Mucosa of stomach (tissue), 1 donor: ENCODE data around the gene SQSTM1.

Source experiments
- H3K27me3 ChIP-seq: one replicate; pipeline ENCODE4 v1.7.0; 2013; ENCODE audit warnings: mild to moderate bottlenecking, low read length; ENCODE audit not compliant: control insufficient read depth, insufficient read depth
- H3K36me3 ChIP-seq: one replicate; pipeline ENCODE4 v1.7.0; 2013; ENCODE audit warnings: low read length; ENCODE audit not compliant: control insufficient read depth, insufficient read depth
- H3K4me1 ChIP-seq: one replicate; pipeline ENCODE4 v1.7.0; 2013; ENCODE audit warnings: mild to moderate bottlenecking, low read length; ENCODE audit not compliant: control insufficient read depth, insufficient read depth
- H3K4me3 ChIP-seq: one replicate; pipeline ENCODE4 v1.7.0; 2013; ENCODE audit warnings: low read length
- H3K9ac ChIP-seq: one replicate; pipeline ENCODE4 v1.7.0; 2013; ENCODE audit warnings: mild to moderate bottlenecking, low read length, moderate library complexity
- H3K9me3 ChIP-seq: one replicate; pipeline ENCODE4 v1.7.0; 2013; ENCODE audit warnings: mild to moderate bottlenecking, low read length, moderate library complexity; ENCODE audit not compliant: control insufficient read depth
- donor health status: Pancreatic carcinoma.

The SQSTM1 gene

DNA sequence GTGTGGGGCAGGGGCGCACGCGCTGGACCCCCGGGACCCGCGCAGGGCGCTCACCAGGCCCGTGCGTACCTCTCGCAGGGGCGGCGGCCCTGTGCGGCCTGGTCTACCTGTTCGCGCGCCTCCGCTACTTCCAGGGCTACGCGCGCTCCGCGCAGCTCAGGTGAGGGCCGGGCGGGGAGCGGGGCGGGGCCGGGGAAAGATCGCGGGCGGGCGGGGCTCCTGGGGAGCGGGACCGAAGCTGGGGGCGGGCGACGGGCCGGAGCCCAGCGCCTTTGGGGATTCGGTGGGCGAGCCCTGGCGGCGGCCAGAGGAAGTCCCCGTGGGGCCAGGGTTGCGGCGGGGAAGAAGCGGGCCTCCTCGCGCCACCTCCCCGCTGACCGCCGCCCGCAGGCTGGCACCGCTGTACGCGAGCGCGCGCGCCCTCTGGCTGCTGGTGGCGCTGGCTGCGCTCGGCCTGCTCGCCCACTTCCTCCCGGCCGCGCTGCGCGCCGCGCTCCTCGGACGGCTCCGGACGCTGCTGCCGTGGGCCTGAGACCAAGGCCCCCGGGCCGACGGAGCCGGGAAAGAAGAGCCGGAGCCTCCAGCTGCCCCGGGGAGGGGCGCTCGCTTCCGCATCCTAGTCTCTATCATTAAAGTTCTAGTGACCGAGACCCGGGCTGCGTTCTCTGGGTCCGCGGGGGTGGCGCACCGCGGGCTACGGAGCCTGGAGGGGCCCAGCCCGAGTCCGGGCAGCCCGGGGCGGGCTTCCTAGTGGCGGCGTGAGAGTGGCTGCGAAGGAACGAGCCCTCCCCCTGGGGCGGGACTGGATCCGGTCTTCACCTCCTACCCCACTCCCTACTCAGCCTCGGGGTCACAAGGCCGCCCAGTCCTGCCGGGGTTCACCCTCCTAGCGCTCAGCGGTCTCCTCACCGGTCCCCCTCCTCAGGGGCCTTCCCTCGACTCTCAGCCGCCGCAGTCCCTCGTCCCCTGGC lies 24.6 kb upstream of the SQSTM1 start:
- Histone ChIP-seq H3K36me3 (peaks cover 35% of the 10 kb centered on the region), H3K9me3 (no peaks in the 10 kb centered on the region), H3K4me3 (peak overlapping the region; percentile 36), H3K27me3 (no peaks in the 10 kb centered on the region), H3K4me1 (peaks cover 37% of the 10 kb centered on the region), H3K9ac (peak overlapping the region; percentile 68)

DNA sequence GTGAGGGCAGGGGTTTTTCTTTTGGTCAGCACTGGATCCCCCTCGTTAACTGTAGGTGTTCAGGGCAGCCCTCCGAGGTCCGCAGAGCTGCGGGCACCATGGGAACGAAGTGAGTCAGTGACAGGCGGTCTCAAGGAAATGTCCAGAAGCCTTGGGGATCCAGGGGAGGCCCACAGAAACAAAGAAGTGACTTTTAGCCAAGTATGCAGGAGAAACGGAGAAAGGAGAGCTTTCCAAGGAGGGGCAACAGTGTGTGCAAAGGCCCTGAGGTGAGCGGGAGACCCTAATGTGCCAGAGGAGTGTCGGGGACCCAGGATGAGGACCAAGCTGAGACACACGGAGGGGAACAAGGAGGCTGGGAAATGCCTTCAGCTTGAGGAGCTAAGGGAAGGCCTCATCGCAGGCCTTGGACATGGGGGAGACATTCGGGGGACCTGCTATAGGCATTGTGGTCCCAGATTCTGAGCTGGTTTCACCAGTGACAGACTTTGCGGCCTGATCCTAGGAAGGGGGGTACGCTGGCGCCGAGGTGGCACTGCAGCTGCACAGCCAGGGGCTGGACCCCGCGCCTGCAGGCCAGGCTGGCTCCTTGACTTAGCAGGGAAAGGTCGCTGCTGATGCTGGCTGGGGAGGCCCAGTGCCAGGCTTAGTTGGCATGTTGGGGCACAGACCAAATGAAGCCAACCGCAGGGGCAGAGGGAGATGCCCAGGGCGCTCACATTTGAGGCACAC lies 23.7 kb upstream of the SQSTM1 start:
- Histone ChIP-seq H3K36me3 (peaks cover 36% of the 10 kb centered on the region), H3K9ac (peak overlapping the region; percentile 68)

DNA sequence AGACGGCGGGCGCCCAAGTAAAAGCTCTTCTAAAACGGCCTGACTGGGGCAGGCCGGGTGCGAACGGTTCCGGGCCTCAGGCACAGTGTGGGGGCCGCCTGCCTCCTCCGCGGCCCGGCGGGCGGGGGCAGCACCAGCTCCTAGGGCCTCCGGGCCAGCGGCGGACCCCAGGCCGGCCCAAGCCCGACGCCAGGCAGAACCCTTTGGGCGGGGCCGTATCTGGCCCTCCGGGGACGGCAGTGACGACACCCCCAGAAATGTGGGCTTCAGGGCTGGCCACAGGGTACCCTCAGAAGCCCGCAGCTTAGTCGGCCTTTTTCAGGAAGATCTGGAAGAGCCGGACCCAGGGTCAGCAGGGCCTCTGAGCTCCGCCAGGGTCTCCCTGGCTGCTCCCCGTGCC lies 23.0 kb upstream of the SQSTM1 start:
- H3K4me1 ChIP-seq, result peaks cover 49% of the 10 kb centered on the region
- no peak overlapping the region for H3K9ac ChIP-seq
- H3K4me3 ChIP-seq, result no peak overlapping the region
- H3K9me3 ChIP-seq, result no peaks in the 10 kb centered on the region
- no peaks in the 10 kb centered on the region for H3K27me3 ChIP-seq
- H3K36me3 ChIP-seq, result peaks cover 36% of the 10 kb centered on the region

More for the DNA sequence above, 23.7 kb upstream of the SQSTM1 start:
- peaks cover 42% of the 10 kb centered on the region for H3K4me1 ChIP-seq
- no peak overlapping the region for H3K4me3 ChIP-seq
- H3K27me3 ChIP-seq, result no peaks in the 10 kb centered on the region
- H3K9me3 ChIP-seq, result no peaks in the 10 kb centered on the region

DNA sequence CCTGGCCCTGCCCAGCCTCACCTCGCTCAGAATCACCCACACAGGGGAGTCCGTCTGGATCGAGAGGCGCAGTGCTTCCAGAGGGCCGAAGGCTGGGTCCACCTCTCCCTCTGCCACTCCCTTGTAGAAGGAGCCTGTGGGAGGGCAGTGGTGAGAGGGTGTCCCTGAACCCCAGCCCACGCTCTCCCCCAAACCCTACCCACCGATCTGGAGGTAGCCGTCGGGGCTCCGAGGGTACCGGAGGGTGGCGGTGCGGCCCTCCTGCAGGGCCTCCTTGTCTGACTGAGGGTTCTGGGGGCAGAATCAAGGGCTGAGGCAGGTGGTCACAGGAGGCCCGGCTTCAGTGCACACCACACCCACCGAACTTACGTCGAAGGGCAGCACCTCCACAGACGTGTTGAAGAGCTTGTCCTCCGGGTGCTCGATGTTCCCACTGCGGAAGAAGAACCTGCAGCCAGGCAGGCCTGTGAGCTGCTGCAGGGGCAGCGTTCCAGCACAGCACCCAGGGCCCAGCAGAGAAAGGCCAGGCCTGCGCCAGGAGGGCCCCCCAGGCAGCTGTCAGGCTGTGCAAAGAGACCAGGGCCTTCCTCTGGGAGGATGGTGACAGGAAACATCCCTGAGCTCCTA lies 22.4 kb upstream of the SQSTM1 start:
- peaks cover 51% of the 10 kb centered on the region for H3K4me1 ChIP-seq
- H3K36me3 ChIP-seq, result peaks cover 36% of the 10 kb centered on the region
- H3K9ac ChIP-seq, result no peak overlapping the region

DNA sequence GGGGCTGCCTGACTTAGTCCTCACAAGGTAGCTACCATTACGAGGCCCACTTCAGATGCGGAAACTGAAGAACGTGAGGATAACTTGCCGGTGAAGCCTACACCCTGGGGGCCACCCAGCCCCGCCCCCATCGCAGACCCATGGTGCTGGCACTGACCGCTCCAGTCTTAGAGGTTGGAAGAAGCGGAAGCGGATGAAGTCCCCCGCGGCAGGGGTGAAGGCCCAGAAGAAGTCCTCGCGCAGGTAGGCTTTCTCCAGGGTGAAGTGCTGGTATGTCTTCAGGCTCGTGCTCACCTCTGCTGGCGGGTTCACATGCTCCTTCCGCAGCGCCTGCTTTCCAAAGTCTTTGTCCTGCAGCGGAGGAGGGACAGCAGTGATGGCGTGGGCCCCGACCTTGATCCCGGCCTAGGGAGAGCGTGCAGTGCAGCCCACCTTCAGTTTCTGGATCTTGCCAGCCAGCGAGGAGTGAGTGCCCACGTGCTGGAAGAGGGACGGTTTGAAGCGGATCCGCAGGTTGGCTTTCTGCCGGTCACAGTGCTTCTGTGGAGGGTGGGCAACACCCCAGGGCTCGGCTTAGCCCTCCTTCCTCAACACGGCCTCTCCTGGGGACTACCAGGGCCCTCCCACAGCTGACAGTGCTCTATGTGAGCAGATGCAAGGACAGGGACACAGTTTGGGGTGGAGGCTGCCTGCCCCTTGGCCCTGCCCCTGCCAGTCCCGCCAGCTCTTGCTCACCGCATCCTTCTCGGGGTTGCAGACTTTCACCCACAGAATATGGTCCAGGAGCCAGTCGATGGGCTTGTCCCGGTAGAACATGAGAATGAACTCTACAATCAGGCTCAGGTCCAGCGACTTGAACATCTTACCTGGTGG lies 21.7 kb upstream of the SQSTM1 start:
- H3K4me3 ChIP-seq, result no peak overlapping the region
- H3K36me3 ChIP-seq, result peaks cover 36% of the 10 kb centered on the region
- no peak overlapping the region for H3K9ac ChIP-seq
- no peaks in the 10 kb centered on the region for H3K9me3 ChIP-seq
- no peaks in the 10 kb centered on the region for H3K27me3 ChIP-seq
- peaks cover 51% of the 10 kb centered on the region for H3K4me1 ChIP-seq

More for the DNA sequence above, 22.4 kb upstream of the SQSTM1 start:
- Histone ChIP-seq H3K27me3 (no peaks in the 10 kb centered on the region), H3K9me3 (no peaks in the 10 kb centered on the region), H3K4me3 (no peak overlapping the region)

DNA sequence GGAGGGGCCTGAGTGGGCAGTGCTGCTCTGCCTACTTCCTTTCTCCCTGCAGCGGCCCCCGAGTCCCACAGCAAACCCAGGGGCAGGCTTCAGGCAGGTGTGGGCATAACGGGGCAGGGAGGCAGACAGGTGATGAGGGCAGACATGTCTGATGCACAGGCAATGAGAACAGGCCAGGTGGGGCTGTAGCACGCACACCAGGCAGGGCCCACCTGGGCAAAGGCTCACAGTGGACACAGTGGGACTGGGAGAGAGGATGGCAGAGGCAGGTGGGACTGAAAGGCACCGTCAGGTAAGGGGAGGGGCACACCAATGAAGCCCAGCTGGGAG lies 21.1 kb upstream of the SQSTM1 start:
- peaks cover 51% of the 10 kb centered on the region for H3K4me1 ChIP-seq
- peaks cover 36% of the 10 kb centered on the region for H3K36me3 ChIP-seq
- no peaks in the 10 kb centered on the region for H3K9me3 ChIP-seq
- H3K4me3 ChIP-seq, result no peak overlapping the region
- no peak overlapping the region for H3K9ac ChIP-seq
- H3K27me3 ChIP-seq, result no peaks in the 10 kb centered on the region

DNA sequence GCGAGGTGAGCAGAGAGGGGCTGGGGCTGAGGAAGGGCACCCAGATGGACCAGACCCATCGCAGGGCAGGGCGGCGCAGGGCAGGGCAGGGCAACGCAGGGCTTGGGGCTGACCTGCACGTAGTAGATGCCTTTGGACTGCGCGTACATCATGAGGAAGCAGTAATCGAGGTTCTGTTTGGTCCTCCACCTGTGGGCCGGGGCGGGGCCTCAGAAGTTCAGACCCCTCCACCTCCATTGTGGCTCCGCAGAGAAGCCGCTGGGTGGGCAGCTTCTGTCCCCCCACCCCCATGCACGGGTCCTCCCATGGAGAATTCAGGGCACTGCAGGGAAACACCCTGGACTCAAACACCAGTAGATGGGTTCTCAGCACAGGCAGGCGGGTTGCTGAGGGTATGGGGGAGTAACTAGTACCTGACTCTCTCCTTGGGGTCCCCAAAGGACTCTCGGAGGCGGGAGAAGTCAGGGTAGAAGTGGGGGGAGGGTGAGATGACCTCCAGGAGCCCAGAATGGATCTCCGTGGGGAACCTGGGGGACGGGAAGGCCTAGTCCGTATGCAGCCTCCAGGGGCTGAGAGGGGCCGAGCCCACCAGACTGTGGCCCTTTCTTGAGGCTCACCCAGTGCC lies 20.5 kb upstream of the SQSTM1 start:
- H3K4me1 ChIP-seq, result peaks cover 51% of the 10 kb centered on the region
- H3K27me3 ChIP-seq, result no peaks in the 10 kb centered on the region
- H3K9me3 ChIP-seq, result no peaks in the 10 kb centered on the region
- peaks cover 36% of the 10 kb centered on the region for H3K36me3 ChIP-seq
- no peak overlapping the region for H3K4me3 ChIP-seq
- no peak overlapping the region for H3K9ac ChIP-seq

DNA sequence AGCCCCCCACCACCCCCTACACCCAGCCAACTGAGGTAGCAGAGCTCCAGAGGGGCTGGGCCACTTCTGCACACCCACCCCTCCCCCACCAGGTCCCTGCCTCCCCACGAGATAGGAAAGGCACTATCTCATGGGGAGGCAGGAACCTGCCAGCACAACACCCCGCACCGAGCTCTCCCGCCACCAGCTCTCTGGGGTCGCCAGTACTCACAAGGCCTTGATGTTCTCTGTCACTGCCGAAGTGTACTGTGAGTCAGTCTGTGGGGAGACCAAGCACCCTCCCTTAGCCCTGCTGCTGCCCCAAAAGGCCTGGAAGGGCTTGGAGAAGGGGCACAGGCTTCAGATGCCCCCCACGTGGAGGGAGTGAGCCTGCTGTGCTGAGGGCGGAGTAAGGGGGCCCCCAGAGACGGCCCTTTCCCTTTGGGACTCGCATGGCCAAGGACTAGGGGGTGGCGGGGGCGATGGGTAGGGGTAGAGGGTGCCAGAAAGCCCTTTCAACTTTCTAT lies 20.0 kb upstream of the SQSTM1 start:
- no peak overlapping the region for H3K4me3 ChIP-seq
- peaks cover 36% of the 10 kb centered on the region for H3K36me3 ChIP-seq
- H3K27me3 ChIP-seq, result no peaks in the 10 kb centered on the region
- no peak overlapping the region for H3K9ac ChIP-seq
- H3K9me3 ChIP-seq, result no peaks in the 10 kb centered on the region
- peaks cover 47% of the 10 kb centered on the region for H3K4me1 ChIP-seq

DNA sequence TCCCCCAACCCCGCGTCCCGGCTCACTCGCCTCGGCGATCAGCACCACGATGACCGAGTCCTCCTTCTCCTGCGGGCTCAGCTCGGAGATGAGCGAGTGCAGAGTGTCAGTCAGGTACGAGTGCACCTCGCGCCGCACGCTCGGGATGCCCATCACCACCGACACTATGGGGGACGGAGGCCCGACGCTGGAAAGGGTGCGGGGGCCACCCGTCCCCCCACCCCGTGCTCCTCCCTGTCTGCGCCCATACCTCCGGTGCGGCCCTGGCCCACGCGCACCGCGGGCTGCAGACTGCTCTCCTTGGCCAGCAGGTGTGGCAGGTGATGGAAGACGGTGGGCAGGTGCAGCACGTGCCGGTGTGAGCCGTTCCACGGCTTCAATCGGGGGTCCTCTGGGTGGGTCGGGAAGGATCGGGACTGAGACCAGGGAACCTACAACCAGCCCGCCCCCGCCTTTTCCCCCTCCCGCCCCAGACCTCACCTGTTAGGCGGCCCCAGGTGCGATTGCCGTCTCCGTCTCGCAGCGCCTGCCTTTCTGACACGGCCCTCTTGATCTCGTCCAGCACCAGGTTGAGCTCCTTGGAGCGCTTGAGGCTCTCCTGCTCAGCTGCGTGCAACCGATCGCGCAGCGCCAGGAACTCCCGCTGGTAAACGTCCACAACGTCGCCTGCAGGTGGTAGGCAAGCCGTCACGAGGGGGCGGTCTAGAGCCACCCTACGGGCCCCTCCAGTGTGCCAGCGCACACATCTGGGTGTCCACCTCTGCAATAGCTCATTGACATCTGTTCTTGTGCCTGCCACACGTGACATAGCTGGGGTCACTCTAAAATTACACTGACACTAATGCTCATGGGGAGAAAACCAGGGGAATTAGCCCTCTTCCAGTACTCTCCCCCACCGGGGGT lies 19.1 kb upstream of the SQSTM1 start:
- no peak overlapping the region for H3K9ac ChIP-seq
- H3K4me3 ChIP-seq, result no peak overlapping the region
- peaks cover 43% of the 10 kb centered on the region for H3K4me1 ChIP-seq
- no peaks in the 10 kb centered on the region for H3K9me3 ChIP-seq
- H3K27me3 ChIP-seq, result no peaks in the 10 kb centered on the region
- peaks cover 36% of the 10 kb centered on the region for H3K36me3 ChIP-seq

DNA sequence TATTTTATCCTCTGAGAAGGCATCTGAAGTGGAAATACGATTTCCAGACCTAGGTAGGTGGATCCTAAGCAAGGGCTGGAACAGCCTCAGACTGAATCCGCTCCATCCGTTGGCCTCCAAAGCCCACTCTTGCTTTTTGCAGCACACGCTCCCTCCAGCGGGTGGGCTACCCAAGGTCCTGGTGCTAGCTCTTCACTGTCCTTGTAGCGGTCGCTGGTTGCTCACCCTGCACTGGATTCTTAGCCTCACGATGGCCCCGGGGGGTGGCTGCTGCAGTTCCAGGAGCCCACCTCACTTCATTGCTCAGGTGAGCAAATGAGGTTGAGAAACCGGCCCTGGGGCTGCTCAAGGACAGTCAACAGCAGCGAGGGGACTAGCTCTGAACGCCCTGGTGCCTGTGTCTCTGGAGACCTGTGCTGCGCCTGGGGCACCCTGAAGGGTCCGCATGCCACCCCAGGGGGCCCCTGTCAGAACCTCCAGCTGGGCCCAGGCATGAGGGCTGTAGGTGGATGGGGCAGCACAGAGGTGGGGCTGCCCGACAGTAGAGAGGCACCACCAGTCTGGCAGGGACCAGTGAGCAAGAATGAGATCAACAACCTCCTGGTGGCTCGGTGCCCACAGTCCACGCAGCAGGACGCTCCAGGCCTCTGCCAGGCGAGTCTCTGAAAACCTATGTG lies 18.4 kb upstream of the SQSTM1 start:
- Histone ChIP-seq H3K36me3 (peaks cover 34% of the 10 kb centered on the region), H3K4me3 (no peak overlapping the region), H3K9ac (peak overlapping the region; percentile 39), H3K9me3 (no peaks in the 10 kb centered on the region), H3K27me3 (no peaks in the 10 kb centered on the region), H3K4me1 (peaks cover 36% of the 10 kb centered on the region)
